Adrenal gland (tissue), 12 donors: ENCODE results near the gene NDOR1. TPM values are rescaled to one million over a fixed set of nuclear protein-coding genes. Genes with fewer than 3 reads are reported as not detected.

ENCODE experiments used
- DNase-seq, 7 donors: peaks; one replicate each; pipeline ENCODE4 v3.0.0-alpha.2; 2019 to 2020
- H3K27ac ChIP-seq, 5 donors: fragments of 200-600 bp; sonication (generic) in 4 of 5; 1 replicate in 3 of 5; 2 replicates in 2 of 5; pipeline versions ENCODE4 v1.5.1 to v1.8.0; 2016 to 2020; ENCODE audit warnings: mild to moderate bottlenecking in 1 of 5
- H3K27me3 ChIP-seq: fragments of 200-600 bp; 2 replicates; pipeline ENCODE4 v1.8.0; 2021
- H3K36me3 ChIP-seq, 2 donors: fragments of 200-600 bp; replicated peaks in 1 of 2; 1 replicate in 1 of 2; 2 replicates in 1 of 2; pipeline versions ENCODE4 v1.5.1 to v1.8.0; 2018 to 2022
- H3K4me1 ChIP-seq, 2 donors: fragments of 200-600 bp; replicated peaks in 1 of 2; 1 replicate in 1 of 2; 2 replicates in 1 of 2; pipeline versions ENCODE4 v1.5.1 to v1.8.0; 2018 to 2021
- H3K4me3 ChIP-seq, 4 donors: fragments of 200-600 bp; sonication (generic) in 3 of 4; one replicate each; pipeline ENCODE4 v1.5.1; 2016 to 2018
- H3K9me3 ChIP-seq, 3 donors: fragments of 200-600 bp; sonication (generic) in 1 of 3; replicated peaks in 1 of 3; 1 replicate in 2 of 3; 2 replicates in 1 of 3; pipeline versions ENCODE4 v1.5.1 to v1.8.0; 2016 to 2021
- CTCF ChIP-seq, 6 experiments: fragments of 450-650 bp in 4 of 6; fragments of 200-600 bp in 2 of 6; sonication (generic) in 1 of 6; IDR thresholded peaks; 1 replicate in 5 of 6; 2 replicates in 1 of 6; pipeline versions ENCODE4 v1.5.1 to v1.8.0; 2016 to 2021; ENCODE audit warnings: antibody characterized with exemption in 6 of 6, mild to moderate bottlenecking in 2 of 6, moderate library complexity in 1 of 6
- POLR2A ChIP-seq, 2 donors: fragments of 450-650 bp; IDR thresholded peaks; one replicate each; pipeline ENCODE4 v1.6.1; 2017; ENCODE audit warnings: antibody characterized with exemption in 2 of 2, mild to moderate bottlenecking in 2 of 2, moderate library complexity in 1 of 2
- WGBS, 4 donors: extraction: QIAGEN DNeasy Blood & Tissue Kit in 2 of 4; methylation state at CpG; one replicate each; pipeline versions ENCODE4 v1.1.5 to v1.1.7; 2013 to 2017; 5-methylcytosine and 5-hydroxymethylcytosine counted together
- intact Hi-C, 2 donors: fragments of 100-400 bp; cut with DNase I; formaldehyde crosslinking; loops; one replicate each; pipeline versions ENCODE4 v1.14.1 to v1.15.0; 2022 to 2023
- polyA plus RNA-seq, 3 donors: library from polyadenylated mRNA; stranded (reverse); fragments of 200-250 nt in 2 of 3; fragments of 350-450 nt in 1 of 3; fragmentation: Illumina TruSeq in 1 of 3; extraction: RNeasy Lipid Tissue Mini Kit (QIAGEN cat#74804) in 1 of 3; gene quantifications; one replicate each; pipeline ENCODE4 v1.2.3, GENCODE V29; 2013 to 2014
- total RNA-seq, 9 donors: library from RNA; depleted of rRNA in 4 of 9; stranded (reverse); fragments of >200 nt in 4 of 9; fragments of 120-200 nt in 1 of 9; fragmentation: NEBNext Ultra II Directional in 1 of 9; extraction: Animal tissue kit (Norgen Biotek cat#: 25700) in 1 of 9; gene quantifications; one replicate each; pipeline versions ENCODE4 v1.1.0 to v1.2.4, GENCODE V29; 2013 to 2023
- donor health status: healthy with polysubstance abuse.
- donor health status: Bipolar disorder and iron deficiency.
- donor health status: DM: yes; HTN: yes; CAD: no.
- donor health status: DM: no; HTN: no; CAD: no.
- donor health status: DM: no; HTN: no; CAD: no.
- donor health status: DM: yes; HTN: yes; CAD: no.

Gene NDOR1
- total and polyA plus RNA-seq, 12 donors, result 1.6 to 36.4 (median 13.7) TPM

DNA sequence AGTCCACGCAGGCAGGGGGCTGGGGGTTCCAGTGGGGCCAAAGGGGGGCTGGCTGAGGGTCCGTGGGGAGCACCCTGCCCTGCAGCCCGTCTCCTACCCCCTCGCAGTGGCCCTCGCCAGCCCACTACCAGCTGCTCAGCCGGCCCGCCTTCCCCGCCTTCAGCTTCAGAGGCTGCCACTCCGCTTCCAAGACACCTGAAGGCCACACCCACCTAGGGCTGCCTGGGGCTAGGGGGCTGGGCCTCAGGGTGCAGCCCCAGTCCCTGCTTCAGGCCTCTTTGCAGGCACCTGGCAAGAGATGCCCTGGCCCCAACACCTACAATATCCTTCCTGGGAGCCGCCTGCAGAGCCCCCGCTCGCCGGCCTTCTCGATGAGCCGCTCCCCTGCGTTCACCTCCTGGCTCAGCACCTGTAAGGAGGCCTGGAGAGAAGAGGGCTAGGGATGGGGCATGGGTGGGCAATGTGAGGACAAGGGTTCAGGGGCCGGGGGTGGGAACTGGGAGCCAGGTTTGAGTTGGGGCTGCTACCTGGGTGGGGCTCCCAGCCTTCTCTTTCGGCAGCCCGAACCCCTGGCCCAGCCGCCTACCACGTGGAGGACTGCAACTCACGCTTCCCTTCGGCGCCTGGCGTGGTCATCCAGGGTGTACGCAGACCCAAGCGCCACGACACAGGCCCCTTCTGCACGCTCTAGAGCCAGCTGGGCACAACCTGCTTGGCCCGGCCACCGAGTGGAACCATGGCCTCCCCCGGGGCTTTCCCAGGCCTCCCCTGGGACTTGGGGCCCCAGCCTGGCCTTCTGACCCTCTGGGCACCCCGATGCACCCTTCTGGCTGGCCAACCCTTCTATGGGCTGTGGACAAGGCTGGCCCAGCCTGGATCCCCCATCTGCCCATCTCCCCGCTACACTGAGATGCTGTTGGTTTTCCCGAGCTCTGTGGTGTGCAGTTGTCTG, 47.3 kb downstream of the NDOR1 start:
- peaks cover 0 to 2% of the 10 kb centered on the region in 2 donors for H3K36me3 ChIP-seq
- intact Hi-C loops, result no loop called here

DNA sequence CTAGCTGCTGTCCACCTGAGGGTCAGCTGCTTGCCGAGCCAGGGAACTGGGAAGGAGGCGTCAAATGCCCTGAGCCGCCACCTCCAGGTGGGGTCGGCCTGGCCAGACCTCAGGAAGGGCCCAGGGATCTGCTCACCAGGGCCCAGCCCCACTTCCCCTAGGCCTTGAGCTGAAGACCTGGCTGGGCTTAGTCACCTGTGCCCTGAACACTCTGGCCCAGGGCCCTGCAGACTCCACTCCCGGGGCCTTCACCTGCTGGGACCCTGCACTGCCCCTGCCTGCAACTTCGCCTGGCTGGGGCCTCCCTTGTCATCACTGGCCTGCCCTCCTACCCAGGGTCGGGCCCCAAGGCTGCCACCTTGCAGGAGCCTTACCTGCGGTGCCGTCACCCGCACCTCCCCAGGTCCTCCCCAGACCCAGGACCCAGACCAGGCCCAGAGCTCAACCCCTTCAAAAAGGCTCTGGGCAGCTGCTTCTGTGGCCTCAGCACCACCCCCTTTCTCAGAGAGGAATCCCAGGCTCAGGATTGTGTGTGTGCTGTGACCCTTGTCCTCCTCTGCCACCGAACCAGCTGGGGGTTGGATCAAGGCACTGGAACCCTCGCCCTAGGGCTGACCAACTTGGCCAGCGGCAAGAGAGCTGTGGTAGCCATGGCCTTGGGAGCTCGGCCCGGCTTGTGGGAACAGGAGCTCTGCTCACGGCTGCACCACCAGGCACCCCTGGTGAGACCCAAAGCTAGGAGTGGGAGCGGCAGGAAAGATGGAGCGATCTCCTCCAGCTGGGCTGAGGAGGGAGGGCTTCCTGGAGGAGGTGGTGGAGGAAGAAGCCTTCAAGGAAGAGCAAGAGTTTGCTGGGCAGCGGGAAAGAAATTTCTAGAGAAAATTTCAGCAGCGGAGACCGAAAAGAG, 48.5 kb downstream of the NDOR1 start:
- intact Hi-C loops, result no loop called here
- H3K27ac ChIP-seq, result peak overlapping the region in 2 of 5 donors; percentile 65 to 88
- H3K36me3 ChIP-seq, result peaks cover 0 to 10% of the 10 kb centered on the region in 2 donors
- WGBS, 4 donors, result 33 to 60% (median 48%) methylated on average over 11 to 21 of the region's 21 CpGs
- peak overlapping the region in 2 of 4 donors; percentile 44 to 99 for H3K4me3 ChIP-seq
- H3K27me3 ChIP-seq, result no peaks in the 10 kb centered on the region
- H3K9me3 ChIP-seq, result no peaks in the 10 kb centered on the region
- TF ChIP-seq POLR2A (IDR thresholded peaks at IDR 0.05), result no peak
- peaks cover 14 to 31% of the 10 kb centered on the region in 2 donors for H3K4me1 ChIP-seq
- peak in 5 of 7 donors; percentile 49 to 68 (median 62) for DNase-seq

More for the DNA sequence above, 47.3 kb downstream of the NDOR1 start:
- 86 to 100% (median 94%) methylated on average over 13 to 35 of the region's 35 CpGs for WGBS, 4 donors
- no peak overlapping the region for H3K4me3 ChIP-seq
- peaks cover 14 to 31% of the 10 kb centered on the region in 2 donors for H3K4me1 ChIP-seq
- no peak for TF ChIP-seq POLR2A (IDR thresholded peaks at IDR 0.05)
- TF ChIP-seq CTCF (IDR thresholded peaks at IDR 0.05), result no peak
- H3K27ac ChIP-seq, result no peak overlapping the region
- no peaks in the 10 kb centered on the region for H3K9me3 ChIP-seq
- H3K27me3 ChIP-seq, result no peaks in the 10 kb centered on the region
- DNase-seq, result no peak

GRCh38 chr9:137254624-137255447, 49.3 kb downstream of the NDOR1 start, which contains the start of gene NELFB:
NELFB (plus strand) TSS chr9:137255327.
- Histone ChIP-seq H3K36me3 (peaks cover 0 to 15% of the 10 kb centered on the region in 2 donors), H3K9me3 (no peaks in the 10 kb centered on the region), H3K4me1 (peaks cover 14 to 31% of the 10 kb centered on the region in 2 donors), H3K4me3 (peak within 1 kb of the TSS; percentile 80 to 99 (median 94)), H3K27me3 (no peaks in the 10 kb centered on the region), H3K27ac (peak within 1 kb of the TSS in 3 of 5 donors; percentile 20 to 88 (median 65))
- peak; percentile 87 to 95 (median 93) for DNase-seq
- intact Hi-C loops, result no loop called here
- 1 to 4% (median 2%) methylated on average over 15 to 105 of the region's 105 CpGs for WGBS, 4 donors
- peak in 1 of 6 experiments; percentile 11 for TF ChIP-seq CTCF (IDR thresholded peaks at IDR 0.05)
- peak; percentile 48 to 58 for TF ChIP-seq POLR2A (IDR thresholded peaks at IDR 0.05)
